ENCODE data around the gene TXNRD2. TPM values are rescaled to one million over a fixed set of nuclear protein-coding genes. Genes with fewer than 3 reads are reported as not detected.
A peak's percentile ranks its signal among the peaks of the same experiment; 100 is the strongest.
"Not testable (repeated sequence)": the region's sequence is repeated elsewhere in the genome, so short reads cannot be mapped to it uniquely, and the experiment has no call there.

Gene TXNRD2
- total and polyA plus RNA-seq, 8 donors, result 9.6 to 41.6 (median 14.8) TPM

DNA sequence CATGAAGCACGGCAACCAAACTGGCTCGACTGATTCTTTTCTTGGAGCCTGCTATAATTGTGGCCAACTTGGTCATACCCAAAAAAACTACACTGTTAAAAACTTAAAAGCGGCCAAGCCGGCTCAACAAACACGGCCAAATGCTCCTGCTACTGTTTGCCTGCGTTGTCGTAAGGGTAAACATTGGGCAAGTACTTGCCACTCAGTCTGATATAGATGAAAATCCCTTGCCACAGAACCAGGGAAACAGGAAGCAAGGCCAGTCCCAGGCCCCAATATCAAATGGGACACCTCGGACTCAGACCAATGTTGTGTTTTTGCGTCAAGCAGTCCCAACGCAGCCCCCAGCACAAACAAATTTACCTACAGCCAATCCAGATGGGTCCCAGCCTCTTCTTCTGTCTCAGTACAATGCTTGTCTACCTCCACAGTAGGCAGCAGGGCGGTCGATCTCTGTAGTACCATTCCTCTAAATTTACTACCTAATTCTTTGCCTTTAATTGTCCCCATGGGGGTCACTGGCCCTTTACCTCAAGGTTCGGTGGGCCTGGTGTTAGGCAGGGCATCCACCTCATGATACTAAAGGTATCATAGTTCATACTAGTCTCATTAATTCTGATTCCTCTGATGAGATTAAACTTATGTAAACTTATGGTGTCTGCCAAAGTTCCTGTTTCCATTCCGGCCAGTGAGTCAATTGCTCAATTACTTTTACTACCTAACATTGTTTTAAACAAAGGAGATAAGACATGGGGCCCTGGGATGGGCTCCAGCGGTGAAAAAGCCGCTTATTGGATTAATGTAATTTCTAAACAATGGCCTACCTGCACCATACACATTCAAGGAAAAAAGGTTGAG lies 3.8 kb downstream of the TXNRD2 start:
- Histone ChIP-seq H3K36me3 (no peaks in the 10 kb centered on the region), H3K27ac (peak overlapping the region in 1 of 4 donors; percentile 60), H3K4me1 (peaks cover 6 to 11% (median 9%) of the 10 kb centered on the region in 3 donors), H3K27me3 (no peaks in the 10 kb centered on the region), H3K4me3 (no peak overlapping the region), H3K9me3 (no peaks in the 10 kb centered on the region)
- ATAC-seq, result no peak
- WGBS, 2 donors, result 70 to 79% methylated on average over 16 of the region's 16 CpGs
- DNase-seq, result peak in 1 of 6 donors; percentile 33
- TF ChIP-seq, protein P1, sequence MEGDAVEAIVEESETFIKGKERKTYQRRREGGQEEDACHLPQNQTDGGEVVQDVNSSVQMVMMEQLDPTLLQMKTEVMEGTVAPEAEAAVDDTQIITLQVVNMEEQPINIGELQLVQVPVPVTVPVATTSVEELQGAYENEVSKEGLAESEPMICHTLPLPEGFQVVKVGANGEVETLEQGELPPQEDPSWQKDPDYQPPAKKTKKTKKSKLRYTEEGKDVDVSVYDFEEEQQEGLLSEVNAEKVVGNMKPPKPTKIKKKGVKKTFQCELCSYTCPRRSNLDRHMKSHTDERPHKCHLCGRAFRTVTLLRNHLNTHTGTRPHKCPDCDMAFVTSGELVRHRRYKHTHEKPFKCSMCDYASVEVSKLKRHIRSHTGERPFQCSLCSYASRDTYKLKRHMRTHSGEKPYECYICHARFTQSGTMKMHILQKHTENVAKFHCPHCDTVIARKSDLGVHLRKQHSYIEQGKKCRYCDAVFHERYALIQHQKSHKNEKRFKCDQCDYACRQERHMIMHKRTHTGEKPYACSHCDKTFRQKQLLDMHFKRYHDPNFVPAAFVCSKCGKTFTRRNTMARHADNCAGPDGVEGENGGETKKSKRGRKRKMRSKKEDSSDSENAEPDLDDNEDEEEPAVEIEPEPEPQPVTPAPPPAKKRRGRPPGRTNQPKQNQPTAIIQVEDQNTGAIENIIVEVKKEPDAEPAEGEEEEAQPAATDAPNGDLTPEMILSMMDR (IDR thresholded peaks at IDR 0.05), result no peak
- intact Hi-C loops (cut with DNase I), result no loop called here
- FAIRE-seq, result no peak

DNA sequence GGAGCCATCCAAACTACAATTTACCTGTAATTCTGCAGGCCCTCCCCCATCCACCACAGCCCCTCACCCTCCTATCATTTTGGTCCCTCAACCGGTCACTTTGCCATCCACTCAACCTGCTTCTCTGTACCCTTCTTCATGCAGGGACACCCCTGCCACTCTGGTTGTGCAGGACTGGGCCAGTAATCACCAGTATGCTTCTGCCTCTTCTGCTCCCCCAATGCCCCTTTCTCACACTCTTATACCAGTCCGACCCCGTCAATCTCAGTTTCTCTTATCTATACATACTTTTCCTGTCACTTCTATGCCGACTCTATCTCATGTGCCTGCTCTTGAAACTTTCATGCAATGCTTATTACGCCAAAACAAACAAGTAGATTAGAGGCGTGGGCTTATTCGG lies 5.1 kb downstream of the TXNRD2 start:
- H3K27me3 ChIP-seq, result no peaks in the 10 kb centered on the region
- 92% methylated on average over 7 of the region's 7 CpGs for WGBS, 2 donors
- no peaks in the 10 kb centered on the region for H3K36me3 ChIP-seq
- TF ChIP-seq, protein P1 (IDR thresholded peaks at IDR 0.05), result no peak
- no peaks in the 10 kb centered on the region for H3K9me3 ChIP-seq
- no peak overlapping the region for H3K27ac ChIP-seq
- DNase-seq (no peak), ATAC-seq (no peak), FAIRE-seq (no peak)
- no peak overlapping the region for H3K4me3 ChIP-seq
- peaks cover 4 to 7% (median 5%) of the 10 kb centered on the region in 3 donors for H3K4me1 ChIP-seq
- intact Hi-C loops (cut with DNase I), result no loop called here

DNA sequence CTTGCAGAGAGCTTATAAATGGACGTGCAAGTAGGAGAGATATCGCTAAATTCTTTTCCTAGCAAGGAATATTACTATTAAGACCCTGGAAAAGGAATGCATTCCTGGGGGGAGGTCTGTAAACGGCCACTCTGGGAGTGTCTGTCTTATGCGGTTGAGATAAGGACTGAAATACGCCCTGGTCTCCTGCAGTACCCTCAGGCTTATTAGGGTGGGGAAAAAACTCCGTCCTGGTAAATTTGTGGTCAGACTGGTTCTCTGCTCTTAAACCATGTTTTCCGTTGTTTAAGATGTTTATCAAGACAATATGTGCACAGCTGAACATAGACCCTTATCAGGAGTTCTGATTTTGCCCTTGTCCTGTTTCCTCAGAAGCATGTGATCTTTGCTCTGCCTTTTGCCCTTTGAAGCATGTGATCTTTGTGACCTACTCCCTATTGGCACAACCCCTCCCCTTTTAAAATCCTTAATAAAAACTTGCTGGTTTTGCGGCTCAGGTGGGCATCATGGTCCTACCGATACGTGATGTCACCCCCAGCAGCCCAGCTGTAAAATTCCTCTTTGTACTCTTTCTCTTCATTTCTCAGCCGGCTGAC lies 6.4 kb downstream of the TXNRD2 start:
- H3K4me3 ChIP-seq; ATAC-seq; H3K27ac ChIP-seq; FAIRE-seq; H3K4me1 ChIP-seq; DNase-seq; intact Hi-C loops (cut with DNase I); H3K36me3 ChIP-seq; H3K9me3 ChIP-seq; H3K27me3 ChIP-seq: not testable (repeated sequence)
- WGBS, 2 donors, result 84 to 88% methylated on average over 11 of the region's 11 CpGs

DNA sequence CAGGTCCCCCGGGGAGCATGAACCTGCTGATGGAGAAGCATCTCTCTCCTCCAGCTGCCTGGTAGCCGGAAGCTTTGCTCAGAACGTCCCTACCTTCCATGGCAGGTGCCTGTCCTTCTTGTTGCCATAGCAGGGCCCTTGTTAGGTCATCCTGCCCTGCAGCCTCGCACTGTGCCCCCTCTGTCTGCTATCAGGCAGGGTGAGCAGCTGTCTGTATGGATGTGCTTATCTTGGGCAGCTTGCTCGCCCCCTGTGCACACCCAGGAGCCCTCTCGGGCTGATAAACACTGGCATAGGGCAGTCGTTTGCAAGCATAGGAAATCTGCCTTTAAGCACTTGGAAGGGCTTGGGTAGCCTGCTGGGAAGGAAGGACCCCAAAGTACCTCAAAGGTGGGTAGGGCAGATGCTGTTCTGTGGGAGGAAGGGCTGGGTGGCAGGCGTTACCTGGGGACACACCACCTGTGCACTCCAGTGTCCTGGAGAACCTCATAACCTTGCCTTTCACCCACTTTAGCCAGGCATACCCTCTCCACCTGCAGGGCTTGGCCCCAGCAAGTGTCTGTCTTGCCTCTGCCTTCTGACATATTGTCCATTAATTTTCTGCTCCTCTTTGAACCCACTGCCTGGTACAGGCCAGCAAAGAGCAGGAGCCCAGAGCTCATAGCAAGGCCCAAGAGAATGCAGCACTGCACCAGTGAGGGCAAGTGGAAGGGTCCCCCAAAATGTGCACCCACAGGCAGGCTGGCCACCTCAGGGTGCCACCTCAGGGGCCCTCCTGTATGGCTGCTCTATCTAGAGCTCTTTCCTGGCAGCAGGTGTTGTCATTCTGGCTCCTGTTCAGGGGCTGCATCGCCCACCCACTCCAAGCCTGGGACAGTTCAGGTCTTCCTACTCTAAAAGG lies 8.0 kb downstream of the TXNRD2 start:
- peak in 1 of 6 donors; percentile 32 for DNase-seq
- 74 to 83% methylated on average over 9 of the region's 9 CpGs for WGBS, 2 donors

More for the DNA sequence above, 8.0 kb downstream of the TXNRD2 start:
- no peak overlapping the region for H3K4me3 ChIP-seq
- TF ChIP-seq, protein P1 (IDR thresholded peaks at IDR 0.05), result no peak
- no peak overlapping the region for H3K27ac ChIP-seq
- FAIRE-seq (no peak), ATAC-seq (no peak)
- H3K4me1 ChIP-seq, result peaks cover 0 to 2% (median 0%) of the 10 kb centered on the region in 3 donors
- H3K36me3 ChIP-seq, result no peaks in the 10 kb centered on the region
- intact Hi-C loops (cut with DNase I), result no loop called here
- H3K9me3 ChIP-seq, result no peaks in the 10 kb centered on the region
- H3K27me3 ChIP-seq, result no peaks in the 10 kb centered on the region
